IMR-90 (cell line): ENCODE results near the gene TELO2. TPM values are rescaled to one million over a fixed set of nuclear protein-coding genes. Genes with fewer than 3 reads are reported as not detected.
"Not testable (repeated sequence)": the region's sequence is repeated elsewhere in the genome, so short reads cannot be mapped to it uniquely, and the experiment has no call there.

Experiments used
- ATAC-seq: fragments of 200-7000 bp; cut with Tn5 transposase; 2 replicates; pipeline ENCODE4 v1.9.1; 2020; ENCODE audit warnings: low read depth, mild to moderate bottlenecking, moderate library complexity
- BruUV-seq: library from RNA; stranded (reverse); fragments of 400-500 nt; replicated peaks from 2 replicates; lab custom pipeline; 2021; lab: Mats Ljungman, UMichigan
- CTCF ChIA-PET: fragments of 300-600 bp; formaldehyde crosslinking; extraction: SDS; loops from one replicate; lab custom pipeline; 2021; ENCODE audit warnings: antibody characterized with exemption; lab: Yijun Ruan, JAX
- POLR2A ChIA-PET: fragments of 300-600 bp; sonication (Branson Sonifier 250); formaldehyde crosslinking; loops from one replicate; lab custom pipeline; 2022; ENCODE audit warnings: antibody characterized with exemption; ENCODE audit not compliant: unreplicated experiment; lab: Charles Lee
- DNase-seq: peaks from one replicate; pipeline ENCODE4 v3.0.0; 2013
- H2AFZ ChIP-seq: replicated peaks from 2 replicates; pipeline ENCODE3; 2013; ENCODE audit warnings: low read length, mild to moderate bottlenecking; ENCODE audit not compliant: poor library complexity
- H2AK5ac ChIP-seq: 2 replicates; pipeline ENCODE4 v1.6.1; 2013; ENCODE audit warnings: low read depth, low read length, inconsistent platforms
- H2AK9ac ChIP-seq: replicated peaks from 2 replicates; pipeline ENCODE3; 2013; ENCODE audit warnings: mild to moderate bottlenecking, low read depth, low read length, moderate library complexity; ENCODE audit not compliant: poor library complexity
- H2BK120ac ChIP-seq: 2 replicates; pipeline ENCODE4 v1.6.1; 2013; ENCODE audit warnings: low read depth, low read length, inconsistent platforms
- H2BK15ac ChIP-seq: 3 replicates; pipeline ENCODE4 v1.6.1; 2013; ENCODE audit warnings: low read depth, low read length, inconsistent platforms
- H2BK20ac ChIP-seq: 2 replicates; pipeline ENCODE4 v1.6.1; 2013; ENCODE audit warnings: low read depth, mild to moderate bottlenecking, inconsistent platforms, low read length, moderate library complexity
- H2BK5ac ChIP-seq: 2 replicates; pipeline ENCODE4 v1.6.1; 2013; ENCODE audit warnings: mild to moderate bottlenecking, low read depth, low read length, inconsistent platforms; ENCODE audit not compliant: poor library complexity, severe bottlenecking
- H3K14ac ChIP-seq: replicated peaks from 2 replicates; pipeline ENCODE4 v1.6.1; 2013; ENCODE audit warnings: low read depth, low read length, inconsistent platforms
- H3K18ac ChIP-seq: 2 replicates; pipeline ENCODE4 v1.6.1; 2013; ENCODE audit warnings: low read depth, low read length, control low read depth
- H3K23ac ChIP-seq: 2 replicates; pipeline ENCODE4 v1.6.1; 2013; ENCODE audit warnings: low read depth, low read length, inconsistent platforms
- H3K27ac ChIP-seq: 2 replicates; pipeline ENCODE4 v1.5.1; 2013; ENCODE audit warnings: mild to moderate bottlenecking, control low read depth, low read length; ENCODE audit not compliant: insufficient read depth
- H3K27me3 ChIP-seq: 2 replicates; pipeline ENCODE4 v1.6.1; 2013; ENCODE audit warnings: low read length; ENCODE audit not compliant: control insufficient read depth, insufficient read depth
- H3K36me3 ChIP-seq: 2 replicates; pipeline ENCODE4 v1.6.1; 2013; ENCODE audit warnings: low read length, mixed read lengths; ENCODE audit not compliant: control insufficient read depth, insufficient read depth
- H3K4ac ChIP-seq: 2 replicates; pipeline ENCODE4 v1.6.1; 2013; ENCODE audit warnings: low read depth, low read length, inconsistent platforms
- H3K4me1 ChIP-seq: 2 replicates; pipeline ENCODE4 v1.6.1; 2013; ENCODE audit warnings: low read length, mixed read lengths; ENCODE audit not compliant: control insufficient read depth, insufficient read depth
- H3K4me2 ChIP-seq: 2 replicates; pipeline ENCODE4 v1.6.1; 2013; ENCODE audit warnings: low read depth, mild to moderate bottlenecking, control low read depth, low read length, moderate library complexity
- H3K4me3 ChIP-seq: 2 replicates; pipeline ENCODE4 v1.5.1; 2013; ENCODE audit warnings: low read depth, mild to moderate bottlenecking, control low read depth, low read length, moderate library complexity; ENCODE audit not compliant: insufficient read depth
- H3K56ac ChIP-seq: 2 replicates; pipeline ENCODE4 v1.6.1; 2013; ENCODE audit warnings: low read length, inconsistent platforms; ENCODE audit not compliant: insufficient read depth; ENCODE audit errors: extremely low read depth
- H3K79me1 ChIP-seq, 2 experiments: 2 replicates each; pipeline ENCODE4 v1.6.1; 2013; ENCODE audit warnings: low read length in 2 of 2, inconsistent platforms in 1 of 2, low read depth in 1 of 2
- H3K9ac ChIP-seq: 2 replicates; pipeline ENCODE4 v1.6.1; 2013; ENCODE audit warnings: low read depth, low read length, control low read depth
- H3K9me1 ChIP-seq: 2 replicates; pipeline ENCODE4 v1.6.1; 2013; ENCODE audit warnings: low read length, inconsistent platforms; ENCODE audit not compliant: insufficient read depth
- H3K9me3 ChIP-seq: 2 replicates; pipeline ENCODE4 v1.6.1; 2013; ENCODE audit warnings: low read length; ENCODE audit not compliant: control insufficient read depth, insufficient read depth
- H4K20me1 ChIP-seq: 2 replicates; pipeline ENCODE4 v1.6.1; 2013; ENCODE audit warnings: low read length, inconsistent platforms; ENCODE audit not compliant: insufficient read depth
- H4K5ac ChIP-seq: 2 replicates; pipeline ENCODE4 v1.6.1; 2013; ENCODE audit warnings: mild to moderate bottlenecking, low read depth, low read length, control low read depth
- H4K8ac ChIP-seq, 2 experiments: 2 replicates each; pipeline ENCODE4 v1.6.1; 2013; ENCODE audit warnings: low read depth in 2 of 2, low read length in 2 of 2, control low read depth in 1 of 2, inconsistent platforms in 1 of 2
- H4K91ac ChIP-seq: 2 replicates; pipeline ENCODE4 v1.6.1; 2013; ENCODE audit warnings: low read depth, low read length, inconsistent platforms; ENCODE audit not compliant: insufficient read depth
- WGBS, 2 experiments: methylation state at CpG; one replicate each; pipeline versions ENCODE4 v1.1.5 to v1.1.7; 2013; ENCODE audit warnings: missing lambda C conversion rate in 2 of 2; ENCODE audit not compliant: insufficient read length in 1 of 2; ENCODE audit errors: extremely low coverage in 2 of 2; 5-methylcytosine and 5-hydroxymethylcytosine counted together
- dilution Hi-C: fragments of 300-500 bp; cut with HindIII; formaldehyde crosslinking; loops from one replicate; pipeline ENCODE4 v1.14.3; 2018; ENCODE audit warnings: low sequenced_read_pairs; ENCODE audit not compliant: unreplicated experiment
- in situ Hi-C: fragments of 300-500 bp; cut with MboI; formaldehyde crosslinking; loops from 3 replicates; pipeline ENCODE4 v1.14.3; 2019; ENCODE audit warnings: low sequenced_read_pairs, inconsistent platforms, mixed read lengths
- intact Hi-C: fragments of 100-400 bp; cut with micrococcal nuclease; formaldehyde crosslinking; loops from 2 replicates; pipeline ENCODE4 v1.10.0; 2022
- polyA plus RNA-seq, 3 experiments: library from polyadenylated mRNA; depleted of rRNA; stranded (reverse); fragments of >200 nt; gene quantifications; 2 replicates each; pipeline ENCODE4 v1.2.3, GENCODE V29; 2012; ENCODE audit warnings: low replicate concordance in 1 of 3
- total RNA-seq: library from RNA; depleted of rRNA; stranded (reverse); fragments of >200 nt; gene quantifications from 2 replicates; pipeline ENCODE4 v1.2.3, GENCODE V29; 2012

Gene TELO2
- total and polyA plus RNA-seq, 2 of the 4 experiments (the other 2 are of a cell fraction) = 6.6 to 26.6 TPM

- H4K5ac ChIP-seq, H2AK5ac ChIP-seq, H3K4me3 ChIP-seq, H3K36me3 ChIP-seq, in situ Hi-C loops, H3K56ac ChIP-seq, H3K4ac ChIP-seq, H3K9me1 ChIP-seq, H3K14ac ChIP-seq, H2BK15ac ChIP-seq, POLR2A ChIA-PET, H3K9me3 ChIP-seq, H4K8ac ChIP-seq, H2BK20ac ChIP-seq, H3K23ac ChIP-seq, H2BK120ac ChIP-seq, DNase-seq, H2AFZ ChIP-seq, ATAC-seq, BruUV-seq, CTCF ChIA-PET, dilution Hi-C loops, H3K27me3 ChIP-seq, H4K20me1 ChIP-seq, H3K18ac ChIP-seq, H3K4me2 ChIP-seq, H3K9ac ChIP-seq, H2BK5ac ChIP-seq, H2AK9ac ChIP-seq, H3K4me1 ChIP-seq, H4K91ac ChIP-seq, H3K27ac ChIP-seq: not testable (repeated sequence)
- peaks cover 10 to 13% of the 10 kb centered on the region in 2 experiments for H3K79me1 ChIP-seq
- intact Hi-C loops = loop anchor here (10.0 kb wide), 1 partner anchor 54 kb away; the partner anchor contains the start of gene UQCC4
- WGBS, 2 experiments = 85% methylated on average over 4 of the region's 9 CpGs; no CpG with 5 or more reads in 1 of the 2 experiments
These were observed 14.2 kb upstream of the TELO2 start for GRCh38 chr16:1478937-1479336.
